ENCODE results near the gene HAUS3.

DNA sequence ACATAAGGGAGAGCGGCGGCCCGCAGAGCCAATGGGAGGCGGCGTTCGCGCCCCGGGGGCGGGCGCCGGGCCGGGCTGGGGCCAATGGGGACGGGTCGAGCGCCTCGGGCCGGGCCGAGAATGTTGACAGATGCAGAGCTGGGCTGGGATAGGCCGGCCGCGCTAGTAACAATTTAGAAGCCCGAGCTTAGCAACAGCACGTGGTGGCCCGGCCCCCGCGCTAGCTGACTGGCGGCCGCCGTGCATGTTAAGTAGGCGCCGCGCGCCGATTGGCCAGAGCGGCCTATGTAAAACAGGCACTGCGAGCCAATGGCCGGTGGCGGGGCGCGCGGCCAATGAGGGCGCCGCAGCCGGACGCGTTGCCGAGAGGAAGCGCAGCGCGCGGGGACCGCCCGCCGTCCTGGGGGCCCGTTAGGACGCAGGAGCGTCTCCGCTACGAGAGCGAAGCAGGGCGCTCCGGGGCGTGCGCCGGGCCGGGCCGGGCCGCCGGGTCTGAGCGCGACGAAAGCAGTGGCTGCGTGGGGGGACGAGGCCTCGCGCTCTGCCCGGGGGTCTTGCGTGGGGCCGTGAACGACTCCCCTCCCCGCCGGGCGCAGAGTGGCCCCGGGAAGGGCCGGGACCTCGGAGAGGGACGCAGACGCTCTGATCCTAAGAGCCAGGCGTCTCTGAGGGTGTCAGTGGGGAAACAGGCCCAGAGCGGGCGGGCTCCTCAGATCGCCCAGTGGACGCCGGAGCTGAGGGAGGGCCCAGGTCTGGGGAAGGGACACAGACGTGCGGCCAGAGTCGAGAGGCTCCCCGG, 20.4 kb upstream of the HAUS3 start:
- TF ChIP-seq, protein P1, sequence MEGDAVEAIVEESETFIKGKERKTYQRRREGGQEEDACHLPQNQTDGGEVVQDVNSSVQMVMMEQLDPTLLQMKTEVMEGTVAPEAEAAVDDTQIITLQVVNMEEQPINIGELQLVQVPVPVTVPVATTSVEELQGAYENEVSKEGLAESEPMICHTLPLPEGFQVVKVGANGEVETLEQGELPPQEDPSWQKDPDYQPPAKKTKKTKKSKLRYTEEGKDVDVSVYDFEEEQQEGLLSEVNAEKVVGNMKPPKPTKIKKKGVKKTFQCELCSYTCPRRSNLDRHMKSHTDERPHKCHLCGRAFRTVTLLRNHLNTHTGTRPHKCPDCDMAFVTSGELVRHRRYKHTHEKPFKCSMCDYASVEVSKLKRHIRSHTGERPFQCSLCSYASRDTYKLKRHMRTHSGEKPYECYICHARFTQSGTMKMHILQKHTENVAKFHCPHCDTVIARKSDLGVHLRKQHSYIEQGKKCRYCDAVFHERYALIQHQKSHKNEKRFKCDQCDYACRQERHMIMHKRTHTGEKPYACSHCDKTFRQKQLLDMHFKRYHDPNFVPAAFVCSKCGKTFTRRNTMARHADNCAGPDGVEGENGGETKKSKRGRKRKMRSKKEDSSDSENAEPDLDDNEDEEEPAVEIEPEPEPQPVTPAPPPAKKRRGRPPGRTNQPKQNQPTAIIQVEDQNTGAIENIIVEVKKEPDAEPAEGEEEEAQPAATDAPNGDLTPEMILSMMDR (IDR thresholded peaks at IDR 0.05; ENCODE audit: borderline replicate concordance, extremely low read depth, low read length, poor library complexity, severe bottlenecking), result no peak
- no peak for TF ChIP-seq EZH2 (IDR thresholded peaks at IDR 0.05; ENCODE audit: borderline replicate concordance, low read depth, low read length, severe bottlenecking)
